Mucosa of rectum (tissue), 2 donors: ENCODE results near the gene KRTAP10-3.
"Not testable (repeated sequence)": the region's sequence is repeated elsewhere in the genome, so short reads cannot be mapped to it uniquely, and the experiment has no call there.

Source experiments
- H3K27ac ChIP-seq, 2 donors: one replicate each; pipeline ENCODE4 v1.7.0; 2013; ENCODE audit warnings: inconsistent platforms in 2 of 2, low read depth in 2 of 2, low read length in 2 of 2
- H3K27me3 ChIP-seq, 2 donors: one replicate each; pipeline ENCODE4 v1.7.0; 2013; ENCODE audit warnings: low read length in 2 of 2; ENCODE audit not compliant: control insufficient read depth in 2 of 2, insufficient read depth in 2 of 2
- H3K36me3 ChIP-seq, 2 donors: one replicate each; pipeline ENCODE4 v1.7.0; 2013; ENCODE audit warnings: low read length in 2 of 2; ENCODE audit not compliant: control insufficient read depth in 2 of 2, insufficient read depth in 2 of 2
- H3K4me1 ChIP-seq, 2 donors: one replicate each; pipeline ENCODE4 v1.7.0; 2013; ENCODE audit warnings: low read length in 2 of 2, mild to moderate bottlenecking in 1 of 2; ENCODE audit not compliant: control insufficient read depth in 2 of 2, insufficient read depth in 2 of 2
- H3K4me3 ChIP-seq, 2 donors: one replicate each; pipeline ENCODE4 v1.7.0; 2013; ENCODE audit warnings: low read length in 2 of 2
- H3K9ac ChIP-seq, 2 donors: one replicate each; pipeline ENCODE4 v1.7.0; 2013; ENCODE audit warnings: low read length in 2 of 2, low read depth in 1 of 2, mild to moderate bottlenecking in 1 of 2
- H3K9me3 ChIP-seq, 2 donors: one replicate each; pipeline ENCODE4 v1.7.0; 2013; ENCODE audit warnings: low read length in 2 of 2; ENCODE audit not compliant: control insufficient read depth in 2 of 2
- donor health status: healthy.
- donor health status: Normal muscosa, but diverticular disease.

Gene KRTAP10-3

GRCh38 chr21:44598061-44598460, 39.5 kb upstream of the KRTAP10-3 start:
- Histone ChIP-seq H3K27me3 (peaks cover 2 to 20% of the 10 kb centered on the region in 2 donors), H3K4me3 (no peak overlapping the region), H3K4me1 (no peaks in the 10 kb centered on the region), H3K27ac (no peak overlapping the region), H3K36me3 (no peaks in the 10 kb centered on the region), H3K9me3 (no peaks in the 10 kb centered on the region), H3K9ac (no peak overlapping the region)

- peaks cover 0 to 28% of the 10 kb centered on the region in 2 donors for H3K27me3 ChIP-seq
- H3K36me3 ChIP-seq, result no peaks in the 10 kb centered on the region
- H3K4me1 ChIP-seq, result no peaks in the 10 kb centered on the region
- no peaks in the 10 kb centered on the region for H3K9me3 ChIP-seq
- no peak overlapping the region for H3K4me3 ChIP-seq
- no peak overlapping the region for H3K27ac ChIP-seq
- H3K9ac ChIP-seq, result no peak overlapping the region
Measured at GRCh38 chr21:44596068-44596725, 37.6 kb upstream of the KRTAP10-3 start.

- Histone ChIP-seq H3K9me3 (no peaks in the 10 kb centered on the region), H3K27me3 (peaks cover 0 to 28% of the 10 kb centered on the region in 2 donors), H3K4me1 (no peaks in the 10 kb centered on the region), H3K27ac (no peak overlapping the region), H3K4me3 (no peak overlapping the region), H3K9ac (no peak overlapping the region), H3K36me3 (no peaks in the 10 kb centered on the region)
Measured at GRCh38 chr21:44595524-44595923, 36.9 kb upstream of the KRTAP10-3 start.

GRCh38 chr21:44594406-44594916, 35.9 kb upstream of the KRTAP10-3 start:
- Histone ChIP-seq H3K4me3 (no peak overlapping the region), H3K27ac (no peak overlapping the region), H3K27me3 (peaks cover 0 to 22% of the 10 kb centered on the region in 2 donors), H3K9me3 (no peaks in the 10 kb centered on the region), H3K36me3 (no peaks in the 10 kb centered on the region), H3K9ac (no peak overlapping the region), H3K4me1 (no peaks in the 10 kb centered on the region)

GRCh38 chr21:44593598-44594405, 35.2 kb upstream of the KRTAP10-3 start:
- H3K9ac ChIP-seq, result no peak overlapping the region
- peaks cover 0 to 22% of the 10 kb centered on the region in 2 donors for H3K27me3 ChIP-seq
- H3K9me3 ChIP-seq, result no peaks in the 10 kb centered on the region
- H3K36me3 ChIP-seq, result no peaks in the 10 kb centered on the region
- H3K4me1 ChIP-seq, result no peaks in the 10 kb centered on the region
- H3K4me3 ChIP-seq, result no peak overlapping the region
- H3K27ac ChIP-seq, result no peak overlapping the region

- Histone ChIP-seq H3K27me3 (peaks cover 0 to 22% of the 10 kb centered on the region in 2 donors), H3K4me3 (no peak within 1 kb of the TSS), H3K36me3 (no peaks in the 10 kb centered on the region), H3K27ac (no peak within 1 kb of the TSS), H3K9ac (no peak within 1 kb of the TSS), H3K9me3 (no peaks in the 10 kb centered on the region), H3K4me1 (no peaks in the 10 kb centered on the region)
Measured at GRCh38 chr21:44592446-44593311, 34.1 kb upstream of the KRTAP10-3 start, which contains the start of gene KRTAP10-6. KRTAP10-6 (minus strand) TSS chr21:44592505; CDS start chr21:44592484, 21 bp downstream.

GRCh38 chr21:44591801-44592130, 33.2 kb upstream of the KRTAP10-3 start:
- not testable (repeated sequence) for H3K4me3 ChIP-seq, H3K9me3 ChIP-seq, H3K27ac ChIP-seq, H3K4me1 ChIP-seq, H3K9ac ChIP-seq, H3K36me3 ChIP-seq
- H3K27me3 ChIP-seq, result peaks cover 0 to 22% of the 10 kb centered on the region in 2 donors

GRCh38 chr21:44590897-44591800, 32.6 kb upstream of the KRTAP10-3 start:
- H3K9me3 ChIP-seq, H3K4me3 ChIP-seq, H3K9ac ChIP-seq, H3K27ac ChIP-seq, H3K36me3 ChIP-seq, H3K4me1 ChIP-seq: not testable (repeated sequence)
- H3K27me3 ChIP-seq, result peaks cover 0 to 19% of the 10 kb centered on the region in 2 donors

GRCh38 chr21:44590311-44590721, 31.7 kb upstream of the KRTAP10-3 start:
- Histone ChIP-seq H3K9ac (no peak overlapping the region), H3K27me3 (peaks cover 2 to 18% of the 10 kb centered on the region in 2 donors), H3K9me3 (no peaks in the 10 kb centered on the region), H3K4me3 (no peak overlapping the region), H3K27ac (no peak overlapping the region), H3K36me3 (no peaks in the 10 kb centered on the region), H3K4me1 (no peaks in the 10 kb centered on the region)
